ENCODE data around the gene MCU. TPM values are rescaled to one million over a fixed set of nuclear protein-coding genes. Genes with fewer than 3 reads are reported as not detected.
A peak's percentile ranks its signal among the peaks of the same experiment; 100 is the strongest.
"Not testable (repeated sequence)": the region's sequence is repeated elsewhere in the genome, so short reads cannot be mapped to it uniquely, and the experiment has no call there.

Gene MCU
- total RNA-seq, 1 donor from 2014 or later, result 95.0 TPM

DNA sequence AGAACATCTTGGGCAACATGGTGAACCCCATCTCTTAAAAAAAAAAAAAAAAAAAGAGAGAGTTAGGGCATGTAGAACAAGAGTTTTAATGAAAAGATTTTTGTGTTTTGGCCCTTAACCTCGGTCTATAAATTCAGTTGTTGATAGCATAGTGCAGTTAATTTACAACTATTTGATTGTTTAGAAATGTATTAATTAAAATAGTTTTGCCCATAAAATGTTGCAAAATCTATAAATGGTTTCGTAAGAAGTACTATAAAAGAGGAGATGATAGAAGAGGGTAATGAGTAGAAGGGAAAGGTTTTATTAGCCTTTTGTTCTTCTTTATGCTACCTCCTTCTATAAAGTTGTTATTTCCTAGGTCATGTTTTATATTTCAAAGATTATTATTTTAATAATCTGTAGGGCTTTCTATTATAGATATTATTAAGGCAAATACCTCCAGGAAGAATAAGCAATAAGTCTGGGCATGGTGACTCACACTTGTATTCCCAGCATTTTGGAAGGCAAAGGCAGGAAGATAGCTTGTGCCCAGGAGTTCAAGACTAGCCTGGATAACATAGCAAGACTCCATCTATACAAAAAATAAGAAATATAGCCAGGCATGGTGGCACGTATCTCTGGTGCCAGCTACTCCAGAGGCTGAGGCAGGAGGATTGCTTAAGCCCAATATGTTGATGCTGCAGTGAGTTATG is 73.3 kb downstream of the MCU start:
- Histone ChIP-seq H3K4me3 (ENCODE audit: low read length in 3 of 3) (no peak overlapping the region), H3K27me3 (ENCODE audit: control insufficient read depth in 3 of 3, insufficient read depth in 3 of 3, low read length in 3 of 3) (no peaks in the 10 kb centered on the region), H3K4me1 (ENCODE audit: control insufficient read depth in 3 of 3, insufficient read depth in 3 of 3, low read length in 3 of 3) (peaks cover 5 to 7% (median 5%) of the 10 kb centered on the region in 3 donors), H3K27ac (ENCODE audit: low read depth, low read length) (no peak overlapping the region), H3K9ac (ENCODE audit: low read depth in 1 of 3, low read length in 3 of 3) (no peak overlapping the region), H3K9me3 (ENCODE audit: control insufficient read depth in 3 of 3, low read length in 3 of 3) (no peaks in the 10 kb centered on the region), H3K36me3 (ENCODE audit: control insufficient read depth in 3 of 3, insufficient read depth in 3 of 3, low read length in 3 of 3) (peaks cover 0 to 2% (median 0%) of the 10 kb centered on the region in 3 donors)

DNA sequence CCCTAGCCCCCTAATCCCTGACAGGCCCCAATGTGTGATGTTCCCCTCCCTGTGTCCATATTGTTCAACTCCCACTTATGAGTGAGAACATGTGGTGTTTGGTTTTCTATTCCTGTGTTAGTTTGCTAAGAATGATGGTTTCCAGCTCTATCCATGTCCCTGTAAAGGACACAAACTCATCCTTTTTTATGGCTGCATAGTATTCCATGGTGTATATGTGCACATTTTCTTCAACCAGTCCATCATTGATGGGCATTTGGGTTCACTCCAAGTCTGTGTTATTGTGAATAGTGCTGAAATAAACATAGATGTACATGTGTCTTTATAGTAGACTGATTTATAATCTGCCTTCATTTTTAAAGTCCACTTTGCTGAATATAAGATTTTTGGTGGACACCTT is 79.3 kb downstream of the MCU start:
- H3K4me3 ChIP-seq (ENCODE audit: low read length in 3 of 3); H3K9ac ChIP-seq (ENCODE audit: low read depth in 1 of 3, low read length in 3 of 3); H3K27ac ChIP-seq (ENCODE audit: low read depth, low read length); H3K36me3 ChIP-seq (ENCODE audit: control insufficient read depth in 3 of 3, insufficient read depth in 3 of 3, low read length in 3 of 3); H3K9me3 ChIP-seq (ENCODE audit: control insufficient read depth in 3 of 3, low read length in 3 of 3); H3K4me1 ChIP-seq (ENCODE audit: control insufficient read depth in 3 of 3, insufficient read depth in 3 of 3, low read length in 3 of 3); H3K27me3 ChIP-seq (ENCODE audit: control insufficient read depth in 3 of 3, insufficient read depth in 3 of 3, low read length in 3 of 3): not testable (repeated sequence)

DNA sequence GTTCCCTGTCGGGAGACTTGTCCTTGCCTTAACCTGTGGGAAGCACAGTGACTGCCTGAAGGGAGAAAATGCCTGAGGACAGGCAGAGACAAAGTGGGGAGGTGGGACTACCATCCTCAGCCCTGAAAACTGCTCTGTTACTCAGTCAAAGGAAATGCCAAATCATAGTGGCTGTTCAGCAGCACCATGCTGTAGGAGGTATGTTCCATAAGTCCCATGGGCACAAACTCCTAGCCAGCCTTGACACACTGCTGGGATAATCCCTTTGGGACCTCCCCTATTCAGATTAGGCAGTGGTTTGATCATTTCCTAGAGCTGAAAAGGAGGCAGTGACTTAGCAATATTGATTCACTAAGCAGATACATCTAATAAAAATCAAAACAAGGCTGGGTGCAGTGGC is 80.1 kb downstream of the MCU start:
- H3K27me3 ChIP-seq (ENCODE audit: control insufficient read depth in 3 of 3, insufficient read depth in 3 of 3, low read length in 3 of 3), result no peaks in the 10 kb centered on the region
- H3K4me3 ChIP-seq (ENCODE audit: low read length in 3 of 3), result no peak overlapping the region
- no peak overlapping the region for H3K9ac ChIP-seq (ENCODE audit: low read depth in 1 of 3, low read length in 3 of 3)
- peaks cover 0 to 2% (median 0%) of the 10 kb centered on the region in 3 donors for H3K36me3 ChIP-seq (ENCODE audit: control insufficient read depth in 3 of 3, insufficient read depth in 3 of 3, low read length in 3 of 3)
- H3K4me1 ChIP-seq (ENCODE audit: control insufficient read depth in 3 of 3, insufficient read depth in 3 of 3, low read length in 3 of 3), result no peaks in the 10 kb centered on the region
- H3K27ac ChIP-seq (ENCODE audit: low read depth, low read length), result no peak overlapping the region
- no peaks in the 10 kb centered on the region for H3K9me3 ChIP-seq (ENCODE audit: control insufficient read depth in 3 of 3, low read length in 3 of 3)

DNA sequence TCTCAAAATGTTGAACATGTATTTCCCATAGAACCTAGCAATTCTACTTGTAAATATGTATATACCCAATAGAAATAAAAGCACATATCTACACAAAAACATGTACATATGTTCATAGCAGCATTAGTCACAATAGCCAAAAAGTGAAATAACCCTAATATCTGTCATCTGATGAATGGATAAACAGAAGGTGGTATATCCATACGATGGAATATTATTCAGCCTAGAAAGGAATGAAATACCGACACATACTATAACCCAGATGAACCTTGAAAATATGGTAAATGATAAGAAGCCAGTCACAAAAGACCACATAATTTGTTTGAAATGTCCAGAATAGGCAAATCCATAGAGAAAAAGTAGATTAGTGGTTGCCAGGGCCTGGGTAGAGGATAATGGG is 87.9 kb downstream of the MCU start:
- no peaks in the 10 kb centered on the region for H3K9me3 ChIP-seq (ENCODE audit: control insufficient read depth in 3 of 3, low read length in 3 of 3)
- no peaks in the 10 kb centered on the region for H3K36me3 ChIP-seq (ENCODE audit: control insufficient read depth in 3 of 3, insufficient read depth in 3 of 3, low read length in 3 of 3)
- H3K27ac ChIP-seq (ENCODE audit: low read depth, low read length), result no peak overlapping the region
- H3K27me3 ChIP-seq (ENCODE audit: control insufficient read depth in 3 of 3, insufficient read depth in 3 of 3, low read length in 3 of 3), result no peaks in the 10 kb centered on the region
- H3K4me1 ChIP-seq (ENCODE audit: control insufficient read depth in 3 of 3, insufficient read depth in 3 of 3, low read length in 3 of 3), result peaks cover 19 to 35% (median 24%) of the 10 kb centered on the region in 3 donors
- H3K4me3 ChIP-seq (ENCODE audit: low read length in 3 of 3), result no peak overlapping the region
- H3K9ac ChIP-seq (ENCODE audit: low read depth in 1 of 3, low read length in 3 of 3), result no peak overlapping the region

DNA sequence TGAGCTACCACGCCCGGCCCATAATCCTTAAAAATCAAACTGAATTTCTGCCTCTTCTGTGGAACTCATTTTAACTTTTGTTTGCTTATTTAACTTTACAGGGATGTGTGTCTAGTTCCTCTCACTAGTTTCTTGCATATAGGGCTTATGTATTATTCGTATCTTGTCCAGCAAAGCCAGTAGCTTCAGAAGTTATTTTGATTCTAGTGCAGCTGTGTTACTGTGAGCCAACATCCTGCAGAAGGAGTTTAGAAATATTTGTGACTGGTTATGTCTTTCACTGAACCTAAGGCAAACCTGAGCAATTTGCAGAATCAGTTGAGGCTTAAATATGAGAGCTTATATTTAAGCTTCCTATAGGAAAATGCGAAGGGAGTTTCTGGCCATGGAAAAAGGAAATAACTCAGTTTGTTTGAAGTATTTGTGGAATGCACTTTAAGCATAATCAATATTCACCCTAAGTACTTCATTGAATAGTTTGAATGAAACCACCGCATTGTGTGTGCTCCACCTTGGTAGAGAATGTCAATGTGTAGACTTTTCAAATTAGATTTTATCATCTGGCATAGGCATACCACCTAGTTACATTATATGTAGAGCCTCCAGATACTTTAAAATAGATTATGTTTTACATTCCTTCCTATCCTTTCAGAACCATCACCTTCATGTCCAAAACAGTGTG is 90.8 kb downstream of the MCU start:
- H3K9ac ChIP-seq (ENCODE audit: low read depth in 1 of 3, low read length in 3 of 3), result no peak overlapping the region
- H3K36me3 ChIP-seq (ENCODE audit: control insufficient read depth in 3 of 3, insufficient read depth in 3 of 3, low read length in 3 of 3), result no peaks in the 10 kb centered on the region
- no peaks in the 10 kb centered on the region for H3K27me3 ChIP-seq (ENCODE audit: control insufficient read depth in 3 of 3, insufficient read depth in 3 of 3, low read length in 3 of 3)
- H3K27ac ChIP-seq (ENCODE audit: low read depth, low read length), result no peak overlapping the region
- no peaks in the 10 kb centered on the region for H3K9me3 ChIP-seq (ENCODE audit: control insufficient read depth in 3 of 3, low read length in 3 of 3)
- no peak overlapping the region for H3K4me3 ChIP-seq (ENCODE audit: low read length in 3 of 3)
- peaks cover 22 to 41% (median 28%) of the 10 kb centered on the region in 3 donors for H3K4me1 ChIP-seq (ENCODE audit: control insufficient read depth in 3 of 3, insufficient read depth in 3 of 3, low read length in 3 of 3)

DNA sequence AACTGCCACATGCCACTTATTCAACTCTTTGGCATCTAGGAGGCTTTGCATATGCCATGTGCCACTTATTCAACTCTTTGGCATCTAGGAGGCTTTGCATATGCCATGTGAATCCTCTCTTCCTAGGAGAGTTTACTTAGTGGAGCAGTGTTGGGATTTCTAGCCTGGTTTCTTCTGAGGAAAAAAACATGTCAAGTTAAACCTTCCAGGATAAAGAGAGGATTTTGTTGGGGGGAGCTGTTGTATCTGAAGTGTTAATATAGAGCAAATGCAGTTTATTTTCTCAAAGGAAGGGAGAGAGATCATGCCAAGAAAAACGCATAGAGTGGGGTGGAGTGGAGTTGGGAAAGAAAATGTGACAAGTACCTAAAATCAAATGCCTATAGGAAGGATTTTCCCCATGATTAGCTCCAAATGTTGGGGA is 91.5 kb downstream of the MCU start:
- Histone ChIP-seq H3K4me3 (ENCODE audit: low read length in 3 of 3) (no peak overlapping the region), H3K4me1 (ENCODE audit: control insufficient read depth in 3 of 3, insufficient read depth in 3 of 3, low read length in 3 of 3) (peaks cover 22 to 41% (median 28%) of the 10 kb centered on the region in 3 donors), H3K9me3 (ENCODE audit: control insufficient read depth in 3 of 3, low read length in 3 of 3) (no peaks in the 10 kb centered on the region), H3K9ac (ENCODE audit: low read depth in 1 of 3, low read length in 3 of 3) (no peak overlapping the region), H3K27ac (ENCODE audit: low read depth, low read length) (no peak overlapping the region), H3K36me3 (ENCODE audit: control insufficient read depth in 3 of 3, insufficient read depth in 3 of 3, low read length in 3 of 3) (no peaks in the 10 kb centered on the region), H3K27me3 (ENCODE audit: control insufficient read depth in 3 of 3, insufficient read depth in 3 of 3, low read length in 3 of 3) (no peaks in the 10 kb centered on the region)

DNA sequence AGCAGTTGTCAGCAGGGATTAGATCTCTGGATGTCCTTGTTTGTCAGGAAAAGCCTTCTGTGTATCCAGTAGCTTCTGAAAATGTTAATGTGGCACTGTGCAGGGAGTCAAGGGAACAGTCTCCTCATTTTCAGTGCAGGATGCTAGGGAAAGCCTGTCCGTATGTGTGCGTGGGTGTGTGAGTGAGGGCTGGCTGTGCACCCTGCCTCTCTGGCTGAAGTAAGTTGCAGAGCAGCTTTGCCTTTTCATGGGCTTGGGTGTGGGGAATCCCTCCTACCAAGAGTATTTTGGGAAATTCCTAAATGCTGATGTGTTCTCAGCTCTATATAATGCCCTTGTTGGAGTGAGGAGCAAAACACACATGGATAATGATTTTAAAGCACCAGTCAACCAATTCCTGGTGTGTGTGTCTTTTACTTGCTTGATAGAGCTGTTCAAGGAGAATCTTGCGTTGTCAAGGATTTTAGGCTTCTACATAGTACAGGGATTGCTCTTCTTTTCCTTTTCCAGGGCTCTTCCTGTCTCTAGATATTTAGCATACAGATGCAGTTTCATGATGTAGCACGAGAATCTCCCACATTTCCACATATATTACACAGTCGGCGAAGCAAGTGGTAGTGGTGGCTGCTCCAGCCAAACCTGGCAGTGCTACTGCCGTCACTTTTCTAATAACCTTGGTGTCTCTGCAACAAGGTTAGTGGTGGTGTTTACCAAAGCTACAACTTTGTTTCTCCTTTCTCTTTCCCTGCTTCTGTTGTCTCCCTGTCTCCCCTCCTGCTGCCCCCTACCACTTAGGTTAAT is 92.8 kb downstream of the MCU start:
- Histone ChIP-seq H3K9ac (ENCODE audit: low read depth in 1 of 3, low read length in 3 of 3) (peak overlapping the region in 1 of 3 donors; percentile 17), H3K9me3 (ENCODE audit: control insufficient read depth in 3 of 3, low read length in 3 of 3) (no peaks in the 10 kb centered on the region), H3K27me3 (ENCODE audit: control insufficient read depth in 3 of 3, insufficient read depth in 3 of 3, low read length in 3 of 3) (no peaks in the 10 kb centered on the region), H3K27ac (ENCODE audit: low read depth, low read length) (peak overlapping the region; percentile 0), H3K36me3 (ENCODE audit: control insufficient read depth in 3 of 3, insufficient read depth in 3 of 3, low read length in 3 of 3) (no peaks in the 10 kb centered on the region), H3K4me3 (ENCODE audit: low read length in 3 of 3) (peak overlapping the region; percentile 10 to 33 (median 22)), H3K4me1 (ENCODE audit: control insufficient read depth in 3 of 3, insufficient read depth in 3 of 3, low read length in 3 of 3) (peaks cover 22 to 44% (median 28%) of the 10 kb centered on the region in 3 donors)

DNA sequence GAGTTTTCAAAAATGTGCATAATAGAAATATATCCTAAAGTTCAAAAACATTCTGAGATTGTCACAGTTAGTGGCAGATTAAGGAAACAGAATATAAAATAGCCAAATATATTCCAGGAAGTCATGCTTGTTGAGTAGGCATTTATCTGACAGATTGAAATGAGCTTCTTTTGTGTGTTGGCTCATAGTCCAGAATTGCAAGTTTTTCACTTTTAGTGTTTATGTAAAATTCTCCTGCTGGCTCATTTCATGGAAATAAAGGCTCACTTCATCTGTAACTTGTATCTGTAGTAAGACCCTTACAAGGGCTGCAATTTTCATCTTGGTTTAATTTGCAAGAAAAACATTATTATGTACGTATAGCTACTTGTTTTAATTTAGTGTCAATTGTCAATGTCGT is 93.5 kb downstream of the MCU start:
- H3K27ac ChIP-seq (ENCODE audit: low read depth, low read length), result peak overlapping the region; percentile 0
- no peaks in the 10 kb centered on the region for H3K27me3 ChIP-seq (ENCODE audit: control insufficient read depth in 3 of 3, insufficient read depth in 3 of 3, low read length in 3 of 3)
- peaks cover 22 to 49% (median 28%) of the 10 kb centered on the region in 3 donors for H3K4me1 ChIP-seq (ENCODE audit: control insufficient read depth in 3 of 3, insufficient read depth in 3 of 3, low read length in 3 of 3)
- no peaks in the 10 kb centered on the region for H3K9me3 ChIP-seq (ENCODE audit: control insufficient read depth in 3 of 3, low read length in 3 of 3)
- H3K36me3 ChIP-seq (ENCODE audit: control insufficient read depth in 3 of 3, insufficient read depth in 3 of 3, low read length in 3 of 3), result no peaks in the 10 kb centered on the region
- peak overlapping the region in 1 of 3 donors; percentile 17 for H3K9ac ChIP-seq (ENCODE audit: low read depth in 1 of 3, low read length in 3 of 3)
- no peak overlapping the region for H3K4me3 ChIP-seq (ENCODE audit: low read length in 3 of 3)

DNA sequence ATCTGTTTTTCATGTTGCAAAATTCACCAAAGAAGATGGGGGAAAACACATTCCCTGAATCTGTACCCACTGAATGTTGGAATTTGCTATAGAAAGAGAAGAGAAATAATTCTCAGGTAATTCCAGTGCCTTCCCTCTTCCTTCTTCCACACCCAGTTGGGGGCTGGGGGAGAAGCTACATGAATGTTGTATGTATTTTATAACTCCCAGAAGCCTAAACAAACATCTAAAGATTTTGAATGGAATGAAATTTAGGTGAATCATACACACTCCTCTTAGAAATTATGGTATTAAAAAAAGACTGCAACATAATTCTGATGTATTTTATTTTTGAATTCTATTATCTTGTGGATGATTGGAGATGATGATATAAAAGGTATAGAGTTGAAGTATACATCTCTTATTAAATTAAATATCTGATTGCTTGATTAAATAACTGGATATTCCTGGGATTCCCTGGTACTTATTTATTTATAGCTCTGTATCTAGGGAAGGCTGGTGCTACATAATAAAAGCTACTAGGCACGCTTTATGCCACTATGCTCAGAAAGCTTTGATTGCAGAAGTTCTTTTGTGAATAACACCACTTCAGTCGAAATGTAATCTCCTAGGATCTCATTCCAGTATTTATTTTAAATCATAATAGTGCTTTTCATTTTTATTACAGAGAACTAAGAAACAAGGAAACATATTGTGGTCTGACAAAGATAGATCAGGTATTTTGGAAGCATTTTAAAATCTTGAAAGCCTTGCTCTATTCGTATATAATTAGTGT is 98.5 kb downstream of the MCU start:
- H3K36me3 ChIP-seq (ENCODE audit: control insufficient read depth in 3 of 3, insufficient read depth in 3 of 3, low read length in 3 of 3), result no peaks in the 10 kb centered on the region
- no peaks in the 10 kb centered on the region for H3K27me3 ChIP-seq (ENCODE audit: control insufficient read depth in 3 of 3, insufficient read depth in 3 of 3, low read length in 3 of 3)
- H3K9me3 ChIP-seq (ENCODE audit: control insufficient read depth in 3 of 3, low read length in 3 of 3), result no peaks in the 10 kb centered on the region
- H3K9ac ChIP-seq (ENCODE audit: low read depth in 1 of 3, low read length in 3 of 3), result peak overlapping the region in 1 of 3 donors; percentile 69
- peaks cover 4 to 12% (median 5%) of the 10 kb centered on the region in 3 donors for H3K4me1 ChIP-seq (ENCODE audit: control insufficient read depth in 3 of 3, insufficient read depth in 3 of 3, low read length in 3 of 3)
- no peak overlapping the region for H3K4me3 ChIP-seq (ENCODE audit: low read length in 3 of 3)
- no peak overlapping the region for H3K27ac ChIP-seq (ENCODE audit: low read depth, low read length)
